Endothelial cell of umbilical vein (primary cell): Measurements from ENCODE around the gene YTHDF1. TPM values are rescaled to one million over a fixed set of nuclear protein-coding genes. Genes with fewer than 3 reads are reported as not detected.

Experiments used
- BruUV-seq: library from RNA; stranded (reverse); fragments of 400-500 nt; replicated peaks from 2 replicates; lab custom pipeline; 2021; lab: Mats Ljungman, UMichigan
- CTCF ChIA-PET: fragments of 300-600, 350-600 bp; sonication (Branson Sonifier 250); formaldehyde crosslinking; loops from one replicate; lab custom pipeline; 2021; ENCODE audit warnings: antibody characterized with exemption, inconsistent platforms; lab: Charles Lee
- POLR2A ChIA-PET: fragments of 300-600, 350-600 bp; sonication (Branson Sonifier 250); formaldehyde crosslinking; loops from one replicate; lab custom pipeline; 2021; ENCODE audit warnings: antibody characterized with exemption, inconsistent platforms; lab: Charles Lee
- DNase-seq: peaks from one replicate; pipeline ENCODE4 v3.0.0-alpha.2; 2011; ENCODE audit warnings: low read depth, low spot score
- FAIRE-seq: peaks from 2 replicates; lab custom pipeline; 2011; peaks lifted over from hg19 to GRCh38; lab: Jason Lieb, UNC
- H2AFZ ChIP-seq: 2 replicates; pipeline ENCODE4 v1.6.0; 2012; ENCODE audit warnings: low read depth, low read length, control low read depth, inconsistent platforms
- H3K27ac ChIP-seq: 2 replicates; pipeline ENCODE4 v1.5.1; 2011; ENCODE audit warnings: low read depth, mild to moderate bottlenecking, control low read depth, low read length, moderate library complexity; ENCODE audit not compliant: insufficient read depth
- H3K27me3 ChIP-seq, 2 experiments: 2 replicates each; pipeline versions ENCODE4 v1.6.0 to v1.6.1; 2011; ENCODE audit warnings: low read length in 2 of 2, mixed read lengths in 1 of 2; ENCODE audit not compliant: control insufficient read depth in 2 of 2, insufficient read depth in 2 of 2
- H3K36me3 ChIP-seq, 2 experiments: 2 replicates in 1 of 2; 3 replicates in 1 of 2; pipeline ENCODE4 v1.5.1; 2011; ENCODE audit warnings: low read length in 2 of 2, mild to moderate bottlenecking in 1 of 2, moderate library complexity in 1 of 2; ENCODE audit not compliant: control insufficient read depth in 2 of 2, insufficient read depth in 2 of 2; ENCODE audit errors: extremely low read depth in 1 of 2
- H3K4me1 ChIP-seq: 3 replicates; pipeline ENCODE4 v1.5.1; 2011; ENCODE audit warnings: mild to moderate bottlenecking, low read length; ENCODE audit not compliant: control insufficient read depth, insufficient read depth; ENCODE audit errors: extremely low read depth
- H3K4me2 ChIP-seq: 2 replicates; pipeline ENCODE4 v1.6.1; 2011; ENCODE audit warnings: low read length, control low read depth, mixed read lengths; ENCODE audit not compliant: insufficient read depth
- H3K4me3 ChIP-seq, 3 experiments: fragments of 200-600 bp in 1 of 3; sonication (generic), shearing (Covaris generic) in 1 of 3; replicated peaks in 1 of 3; 2 replicates each; pipeline ENCODE4 v1.5.1; 2011 to 2016; ENCODE audit warnings: control low read depth in 3 of 3, low read length in 3 of 3, mild to moderate bottlenecking in 2 of 3, inconsistent platforms in 1 of 3, low read depth in 1 of 3, moderate library complexity in 1 of 3; ENCODE audit not compliant: insufficient read depth in 1 of 3
- H3K79me2 ChIP-seq: 2 replicates; pipeline ENCODE4 v1.6.0; 2012; ENCODE audit warnings: low read length, inconsistent platforms; ENCODE audit not compliant: control insufficient read depth, insufficient read depth
- H3K9ac ChIP-seq: replicated peaks from 2 replicates; pipeline ENCODE3; 2011; ENCODE audit warnings: low read length, control low read depth; ENCODE audit not compliant: insufficient read depth; ENCODE audit errors: extremely low read depth
- H3K9me1 ChIP-seq: replicated peaks from 3 replicates; pipeline ENCODE4 v1.6.0; 2011; ENCODE audit warnings: mild to moderate bottlenecking, low read length; ENCODE audit not compliant: control insufficient read depth, insufficient read depth; ENCODE audit errors: extremely low read depth
- H3K9me3 ChIP-seq: replicated peaks from 2 replicates; pipeline ENCODE4 v1.5.1; 2012; ENCODE audit warnings: low read length, inconsistent platforms; ENCODE audit not compliant: control insufficient read depth, insufficient read depth
- H4K20me1 ChIP-seq: replicated peaks from 2 replicates; pipeline ENCODE3; 2011; ENCODE audit warnings: mild to moderate bottlenecking, low read length; ENCODE audit not compliant: control insufficient read depth, insufficient read depth; ENCODE audit errors: extremely low read depth
- CTCF ChIP-seq, 2 donors: IDR thresholded peaks; 1 replicate in 1 of 2; 2 replicates in 1 of 2; pipeline ENCODE4 v1.5.1; 2011; ENCODE audit warnings: low read length in 2 of 2, mild to moderate bottlenecking in 2 of 2, moderate library complexity in 2 of 2, control low read depth in 1 of 2, inconsistent platforms in 1 of 2, low read depth in 1 of 2; ENCODE audit not compliant: insufficient read depth in 1 of 2; ENCODE audit errors: extremely low read depth in 1 of 2
- EZH2 ChIP-seq: IDR thresholded peaks from 2 replicates; pipeline ENCODE4 v1.6.1; 2012; ENCODE audit warnings: borderline replicate concordance, low read depth, mild to moderate bottlenecking, moderate library complexity, low read length, inconsistent platforms; ENCODE audit not compliant: severe bottlenecking
- FOS ChIP-seq: IDR thresholded peaks from 2 replicates; pipeline ENCODE4 v1.6.1; 2011; ENCODE audit warnings: mild to moderate bottlenecking, low read length, moderate library complexity, borderline replicate concordance; ENCODE audit not compliant: insufficient read depth
- GATA2 ChIP-seq: IDR thresholded peaks from 2 replicates; pipeline ENCODE4 v1.7.0; 2011; ENCODE audit warnings: low read depth, mild to moderate bottlenecking, moderate library complexity, mixed read lengths, low read length; ENCODE audit not compliant: insufficient read length, insufficient read depth
- MAX ChIP-seq: IDR thresholded peaks from 2 replicates; pipeline ENCODE4 v1.6.1; 2011; ENCODE audit not compliant: insufficient read depth, insufficient read length
- MYC ChIP-seq: IDR thresholded peaks from one replicate; pipeline ENCODE4 v1.6.1; 2011; ENCODE audit warnings: mild to moderate bottlenecking, low read depth, low read length
- POLR2A ChIP-seq: IDR thresholded peaks from 2 replicates; pipeline ENCODE4 v1.6.1; 2012; ENCODE audit warnings: low read depth, mild to moderate bottlenecking, control low read depth, low read length
- dilution Hi-C: fragments of 300-500 bp; cut with MboI; formaldehyde crosslinking; loops from one replicate; pipeline ENCODE4 v1.15.0; 2019; ENCODE audit warnings: low sequenced_read_pairs; ENCODE audit not compliant: extremely low pct_ligation_motif_present
- intact Hi-C: fragments of 100-400 bp; cut with micrococcal nuclease; formaldehyde crosslinking; loops from one replicate; pipeline ENCODE4 v1.10.0; 2022
- polyA plus RNA-seq, 4 experiments: library from polyadenylated mRNA; depleted of rRNA in 3 of 4; stranded (reverse) in 3 of 4; unstranded in 1 of 4; fragments of >200 nt; gene quantifications; 2 replicates each; pipeline versions ENCODE4 v1.2.1 to v1.2.3, GENCODE V29; 2011 to 2012; ENCODE audit warnings: missing spikeins in 1 of 4
- total RNA-seq: library from RNA; stranded (reverse); gene quantifications from 2 replicates; pipeline ENCODE4 v1.2.3, GENCODE V29; 2021

The YTHDF1 gene
- total and polyA plus RNA-seq, 2 donors (not counting 3 experiments of a cell fraction or from before 2014, with no cell fraction given): 25.2 to 44.4 TPM

- BruUV-seq: no TSS peak
- TF ChIP-seq EZH2 (no peak), GATA2 (no peak), MYC (no peak)
- no peak for DNase-seq
- no peak overlapping the region for H2AFZ ChIP-seq
- dilution Hi-C loops (no loop called here), intact Hi-C loops (loop anchor here (5.0 kb wide), 2 partner anchors 37 to 123 kb away; partner anchors contain the start of gene YTHDF1)
- H3K27me3 ChIP-seq: peaks cover 33 to 47% of the 10 kb centered on the region in 2 experiments
- no peaks in the 10 kb centered on the region for H3K4me1 ChIP-seq
- ChIA-PET CTCF (interaction anchor here (1.3 to 2.5 kb wide), 8 partner anchors 17 to 208 kb away, joined by 3 to 13 read pairs (median 5); no protein-coding TSS in a partner anchor), POLR2A (no interaction called here)
- H3K79me2 ChIP-seq: no peaks in the 10 kb centered on the region
- no peak overlapping the region for H3K4me2 ChIP-seq
- FAIRE-seq: no peak
- no peak overlapping the region for H3K27ac ChIP-seq
- no peak overlapping the region for H3K9ac ChIP-seq
- no peaks in the 10 kb centered on the region for H3K36me3 ChIP-seq
- no peaks in the 10 kb centered on the region for H4K20me1 ChIP-seq
- no peak overlapping the region for H3K4me3 ChIP-seq
- no peaks in the 10 kb centered on the region for H3K9me1 ChIP-seq
- H3K9me3 ChIP-seq: no peaks in the 10 kb centered on the region
These were observed 36.0 kb downstream of the YTHDF1 start for GRCh38 chr20:63179687-63180568.

- intact Hi-C loops (loop anchor here (5.0 kb wide), 1 partner anchor 122 kb away; no protein-coding TSS in a partner anchor), dilution Hi-C loops (no loop called here)
- Histone ChIP-seq H3K4me2 (no peak overlapping the region), H3K27ac (no peak overlapping the region), H3K4me1 (no peaks in the 10 kb centered on the region), H2AFZ (no peak overlapping the region), H3K79me2 (no peaks in the 10 kb centered on the region), H3K9ac (no peak overlapping the region), H3K9me3 (no peaks in the 10 kb centered on the region), H3K9me1 (no peaks in the 10 kb centered on the region), H3K4me3 (no peak overlapping the region), H4K20me1 (no peaks in the 10 kb centered on the region), H3K27me3 (peaks cover 40 to 55% of the 10 kb centered on the region in 2 experiments), H3K36me3 (no peaks in the 10 kb centered on the region)
- DNase-seq: no peak
- BruUV-seq: no TSS peak
- no peak for FAIRE-seq
- CTCF ChIA-PET: interaction anchor here (2.5 kb wide), 1 partner anchor 44 kb away, joined by 13 read pairs; no protein-coding TSS in a partner anchor
- POLR2A ChIA-PET: no interaction called here
- no peak for TF ChIP-seq GATA2
- no peak for TF ChIP-seq EZH2
- no peak for TF ChIP-seq POLR2A
- no peak for TF ChIP-seq FOS
- no peak for TF ChIP-seq MYC
- peak in 1 of 2 donors; percentile 20 for TF ChIP-seq CTCF (IDR thresholded peaks at IDR 0.05; ENCODE audit: extremely low read depth in 1 of 2, insufficient read depth in 1 of 2, low read depth in 1 of 2, low read length in 2 of 2)
- TF ChIP-seq MAX: no peak
These were observed 36.8 kb downstream of the YTHDF1 start for GRCh38 chr20:63178889-63179686.
